GM12872 (cell line): ENCODE results near the gene KLK6.

Experiments
- CTCF ChIP-seq: IDR thresholded peaks from 3 replicates; pipeline ENCODE4 v1.5.1; 2011; ENCODE audit warnings: low read depth, mild to moderate bottlenecking, low read length, moderate library complexity; ENCODE audit not compliant: insufficient read depth

The KLK6 gene

DNA sequence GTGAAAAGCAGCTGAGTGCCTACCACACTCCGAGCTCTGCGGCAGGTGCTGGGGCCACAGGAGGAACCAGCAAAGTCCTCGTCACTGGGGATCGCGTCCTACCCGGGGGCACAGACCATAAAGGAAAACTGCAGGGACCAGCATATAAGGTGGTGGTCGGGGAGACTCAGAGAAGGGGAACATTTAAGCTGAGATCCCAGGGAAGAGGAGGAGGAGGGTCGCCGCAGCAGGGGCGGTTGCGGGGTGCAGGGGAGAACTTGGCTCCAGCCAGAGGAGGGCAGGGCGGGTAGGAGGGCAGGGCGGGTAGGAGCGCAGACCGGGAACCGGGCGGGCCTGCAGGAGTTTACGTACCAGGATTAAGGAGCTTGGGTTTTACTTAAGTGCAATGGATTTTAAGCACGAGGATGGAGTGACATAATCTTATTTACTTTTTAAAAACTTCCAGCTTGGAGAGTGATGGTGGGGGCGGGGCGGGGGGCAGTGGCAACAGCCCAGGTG lies 57.2 kb downstream of the KLK6 start:
- TF ChIP-seq CTCF, result no peak

DNA sequence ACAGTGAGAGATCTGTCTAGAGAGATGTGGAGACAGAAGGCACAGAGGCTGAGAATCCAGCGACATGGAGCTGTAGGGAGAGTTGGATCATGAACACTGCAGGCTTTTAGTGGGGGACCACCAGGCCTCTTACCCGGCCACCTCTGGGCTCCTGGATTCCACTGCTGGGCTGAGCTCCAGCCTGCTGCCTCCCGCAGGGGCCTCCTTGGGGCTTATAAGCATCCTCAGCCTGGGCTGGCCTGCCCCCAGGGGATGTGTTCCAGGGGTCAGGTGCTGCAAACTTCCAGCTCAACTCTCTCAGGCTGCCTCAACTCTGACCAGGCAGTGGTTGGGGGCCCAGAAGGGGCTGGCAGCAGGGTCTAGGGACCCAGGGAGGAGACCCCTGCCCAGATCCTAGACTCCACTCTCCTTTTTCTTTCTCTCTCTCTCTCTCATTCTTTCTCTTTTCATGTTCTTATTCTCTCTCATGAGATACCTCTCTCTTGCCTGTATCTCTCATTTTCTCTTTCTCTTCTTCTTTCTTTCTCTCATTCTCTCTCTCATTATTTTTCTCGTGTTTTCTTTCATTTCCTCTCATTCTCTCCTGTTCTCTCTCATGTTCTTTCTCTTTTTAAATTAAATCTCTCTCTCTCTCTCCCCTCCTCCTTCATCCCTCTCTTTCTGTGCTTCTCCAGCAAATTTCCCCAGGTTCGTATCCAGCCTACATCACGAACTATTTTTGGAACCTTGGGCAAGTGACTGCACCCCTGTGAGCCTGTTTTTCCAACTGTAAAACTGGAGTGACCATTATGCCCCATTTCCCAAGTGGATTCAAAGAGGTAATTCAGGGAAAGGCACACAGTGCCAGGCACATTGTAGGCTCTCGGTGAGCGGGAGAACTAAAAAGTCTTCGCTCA lies 57.9 kb downstream of the KLK6 start, which contains the start of gene KLK4:
TSS of gene KLK4 (minus strand) at position 190 of the 896 bp plus-strand sequence. CDS start 657 bp downstream, outside the sequence.
- TF ChIP-seq CTCF, result no peak

DNA sequence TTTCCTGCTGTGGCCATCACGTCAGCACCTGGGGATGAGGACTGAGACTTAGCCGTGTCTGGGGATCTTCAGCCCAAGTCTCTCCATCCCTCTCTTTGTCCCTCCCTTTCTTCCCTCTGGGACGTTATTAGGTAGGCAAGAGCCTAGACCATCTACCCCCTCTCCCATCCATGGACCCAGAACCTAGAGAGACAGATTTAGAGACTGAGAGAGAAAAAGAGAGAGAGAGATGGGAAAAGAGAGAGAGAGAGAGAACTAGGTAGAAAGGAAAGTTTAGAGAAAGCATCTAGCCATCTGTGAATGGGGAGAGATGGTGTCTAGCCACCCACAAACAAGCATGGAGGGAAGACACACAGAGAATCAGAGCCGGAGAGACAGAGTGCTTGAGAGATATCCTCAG lies 58.7 kb downstream of the KLK6 start:
- TF ChIP-seq CTCF, result no peak

DNA sequence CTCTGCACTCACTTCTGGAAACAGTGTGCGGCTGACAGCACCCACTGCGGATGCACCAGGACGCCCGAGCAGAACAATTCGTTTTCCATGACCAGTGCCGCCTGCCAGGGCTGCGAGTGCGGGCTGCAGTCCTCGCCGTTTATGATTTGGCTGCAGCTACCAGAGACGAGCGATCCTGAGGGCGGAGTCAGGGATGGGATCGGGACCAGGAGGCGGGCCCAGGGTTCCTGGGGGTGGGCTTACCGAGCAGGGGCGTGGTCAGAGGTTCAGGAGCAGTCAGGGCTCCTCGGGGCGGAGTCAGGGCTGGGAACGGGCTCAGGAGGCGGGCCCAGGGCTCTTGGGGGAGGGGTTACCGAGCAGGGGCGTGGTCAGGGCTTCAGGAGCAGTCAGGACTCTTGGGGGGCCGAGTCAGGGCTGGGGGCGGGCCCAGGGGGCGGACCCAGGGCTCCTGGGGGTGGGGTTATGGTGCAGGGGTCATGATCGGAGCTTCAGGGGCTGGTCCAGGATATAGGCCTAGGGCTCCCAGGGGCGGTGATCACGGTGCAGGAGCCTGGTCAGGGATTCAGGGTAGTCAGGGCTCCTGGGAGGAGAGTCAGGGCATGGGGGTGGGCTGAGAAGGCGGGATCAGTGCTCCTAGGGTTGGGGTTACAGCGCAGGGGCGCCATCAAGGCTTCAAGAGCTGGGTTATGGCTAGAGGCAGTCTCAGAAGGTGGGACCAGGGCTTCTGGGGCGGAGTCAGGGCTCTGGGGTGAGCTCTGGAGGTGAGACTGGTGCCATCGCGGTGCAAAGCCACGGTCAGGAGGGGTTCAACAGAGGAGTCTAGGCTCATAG lies 59.9 kb downstream of the KLK6 start:
- no peak for TF ChIP-seq CTCF
